ENCODE measurements around the gene SLC17A2.
"Not testable (repeated sequence)": the region's sequence is repeated elsewhere in the genome, so short reads cannot be mapped to it uniquely, and the experiment has no call there.

DNA sequence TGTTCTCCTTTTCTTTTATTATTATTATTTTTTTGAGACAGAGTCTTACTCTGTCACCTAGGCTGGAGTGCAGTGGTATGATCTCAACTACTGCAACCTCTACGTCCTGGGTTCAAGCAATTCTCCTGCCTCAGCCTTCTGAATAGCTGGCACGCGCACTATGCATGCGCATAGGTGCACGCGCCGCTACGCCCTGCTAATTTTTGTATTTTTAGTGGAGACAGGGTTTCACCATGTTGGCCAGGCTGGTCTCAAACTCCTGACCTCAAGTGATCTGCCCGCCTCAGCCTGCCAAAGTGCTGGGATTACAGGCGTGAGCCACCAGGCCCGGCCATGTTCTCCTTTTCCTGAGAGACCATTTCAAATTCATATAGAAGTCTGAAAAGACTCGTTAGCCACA, 706 bp downstream of the SLC17A2 start:
- not testable (repeated sequence) for TF ChIP-seq POLR2A (IDR thresholded peaks at IDR 0.05)
- TF ChIP-seq, protein P1, sequence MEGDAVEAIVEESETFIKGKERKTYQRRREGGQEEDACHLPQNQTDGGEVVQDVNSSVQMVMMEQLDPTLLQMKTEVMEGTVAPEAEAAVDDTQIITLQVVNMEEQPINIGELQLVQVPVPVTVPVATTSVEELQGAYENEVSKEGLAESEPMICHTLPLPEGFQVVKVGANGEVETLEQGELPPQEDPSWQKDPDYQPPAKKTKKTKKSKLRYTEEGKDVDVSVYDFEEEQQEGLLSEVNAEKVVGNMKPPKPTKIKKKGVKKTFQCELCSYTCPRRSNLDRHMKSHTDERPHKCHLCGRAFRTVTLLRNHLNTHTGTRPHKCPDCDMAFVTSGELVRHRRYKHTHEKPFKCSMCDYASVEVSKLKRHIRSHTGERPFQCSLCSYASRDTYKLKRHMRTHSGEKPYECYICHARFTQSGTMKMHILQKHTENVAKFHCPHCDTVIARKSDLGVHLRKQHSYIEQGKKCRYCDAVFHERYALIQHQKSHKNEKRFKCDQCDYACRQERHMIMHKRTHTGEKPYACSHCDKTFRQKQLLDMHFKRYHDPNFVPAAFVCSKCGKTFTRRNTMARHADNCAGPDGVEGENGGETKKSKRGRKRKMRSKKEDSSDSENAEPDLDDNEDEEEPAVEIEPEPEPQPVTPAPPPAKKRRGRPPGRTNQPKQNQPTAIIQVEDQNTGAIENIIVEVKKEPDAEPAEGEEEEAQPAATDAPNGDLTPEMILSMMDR (IDR thresholded peaks at IDR 0.05), result not testable (repeated sequence)

Measured in Peyer's patch (tissue), 4 donors.